HepG2 (cell line): ENCODE results near the gene NFKBIZ. TPM values are rescaled to one million over a fixed set of nuclear protein-coding genes. Genes with fewer than 3 reads are reported as not detected.

ENCODE experiments used
- ATAC-seq: fragments of 200-7000 bp; cut with Tn5 transposase; 3 replicates; pipeline ENCODE4 v1.9.1; 2020; ENCODE audit warnings: mild to moderate bottlenecking, moderate library complexity
- BruUV-seq: library from RNA; stranded (reverse); fragments of 400-500 nt; replicated peaks from 2 replicates; lab custom pipeline; 2021; lab: Mats Ljungman, UMichigan
- CTCF ChIA-PET: fragments of 300-600 bp; formaldehyde crosslinking; extraction: SDS; loops from one replicate; lab custom pipeline; 2021; ENCODE audit warnings: low total read pairs, inconsistent platforms, low intra/inter-chr PET ratio; lab: Yijun Ruan, JAX
- POLR2A ChIA-PET: fragments of 350-600 bp; sonication (Branson Sonifier 250); formaldehyde crosslinking; loops from one replicate; lab custom pipeline; 2020; ENCODE audit warnings: antibody characterized with exemption, inconsistent platforms; lab: Yijun Ruan, JAX
- DNase-seq: peaks from one replicate; pipeline ENCODE4 v3.0.0-alpha.2; 2015; ENCODE audit warnings: low spot score
- FAIRE-seq: peaks from 3 replicates; lab custom pipeline; 2011; peaks lifted over from hg19 to GRCh38; lab: Jason Lieb, UNC
- H2AFZ ChIP-seq: one replicate; pipeline ENCODE4 v1.6.1; 2011; ENCODE audit warnings: low read length, inconsistent platforms
- H3K27ac ChIP-seq: fragments of 300-600 bp; 3 replicates; pipeline ENCODE4 v1.8.0; 2011; ENCODE audit warnings: mixed run types, mild to moderate bottlenecking, mixed read lengths, low read length, inconsistent platforms; ENCODE audit not compliant: insufficient read depth; ENCODE audit errors: extremely low read length
- H3K27me3 ChIP-seq, 2 experiments: fragments of 200-600 bp in 1 of 2; 2 replicates in 1 of 2; 3 replicates in 1 of 2; pipeline versions ENCODE4 v1.6.0 to v1.8.0; 2011; ENCODE audit warnings: low read length in 2 of 2, mild to moderate bottlenecking in 2 of 2, moderate library complexity in 2 of 2, inconsistent platforms in 1 of 2; ENCODE audit not compliant: insufficient read depth in 2 of 2, control insufficient read depth in 1 of 2
- H3K36me3 ChIP-seq, 2 experiments: fragments of 200-600 bp in 1 of 2; replicated peaks in 1 of 2; 2 replicates in 1 of 2; 3 replicates in 1 of 2; pipeline versions ENCODE4 v1.5.1 to v1.8.0; 2011; ENCODE audit warnings: low read length in 2 of 2, inconsistent platforms in 1 of 2; ENCODE audit not compliant: insufficient read depth in 2 of 2, control insufficient read depth in 1 of 2
- H3K4me1 ChIP-seq: 2 replicates; pipeline ENCODE4 v1.5.1; 2012; ENCODE audit warnings: low read length, inconsistent platforms; ENCODE audit not compliant: insufficient read depth
- H3K4me2 ChIP-seq: 2 replicates; pipeline ENCODE4 v1.6.0; 2011; ENCODE audit warnings: low read depth, low read length, inconsistent platforms
- H3K4me3 ChIP-seq, 3 experiments: fragments of 200-600 bp in 1 of 3; sonication (generic), shearing (Covaris generic) in 1 of 3; replicated peaks in 1 of 3; 2 replicates each; pipeline ENCODE4 v1.5.1; 2011 to 2016; ENCODE audit warnings: low read length in 3 of 3, inconsistent platforms in 2 of 3, low read depth in 2 of 3, mild to moderate bottlenecking in 2 of 3, control low read depth in 1 of 3, mixed read lengths in 1 of 3; ENCODE audit not compliant: insufficient read depth in 1 of 3
- H3K79me2 ChIP-seq: one replicate; pipeline ENCODE4 v1.6.1; 2011; ENCODE audit warnings: low read length, inconsistent platforms; ENCODE audit not compliant: insufficient read depth
- H3K9ac ChIP-seq: 2 replicates; pipeline ENCODE4 v1.6.0; 2011; ENCODE audit warnings: mild to moderate bottlenecking, low read depth, low read length, inconsistent platforms; ENCODE audit not compliant: insufficient read depth
- H3K9me3 ChIP-seq: 2 replicates; pipeline ENCODE4 v1.5.1; 2012; ENCODE audit warnings: mild to moderate bottlenecking, low read length
- H4K20me1 ChIP-seq: 2 replicates; pipeline ENCODE4 v1.6.0; 2011; ENCODE audit warnings: inconsistent platforms, mild to moderate bottlenecking, low read length, moderate library complexity; ENCODE audit not compliant: insufficient read depth
- BHLHE40 ChIP-seq: IDR thresholded peaks from 2 replicates; pipeline ENCODE4 v1.6.1; 2011; ENCODE audit warnings: low read length, improper control_type of control experiment
- CTCF ChIP-seq: sonication (generic); formaldehyde crosslinking; IDR thresholded peaks from 2 replicates; pipeline ENCODE4 v1.5.0; 2020; ENCODE audit warnings: mild to moderate bottlenecking, missing genetic modification reagents, moderate library complexity
- MLXIP ChIP-seq: sonication (generic); formaldehyde crosslinking; IDR thresholded peaks from 2 replicates; pipeline ENCODE4 v1.9.0; 2021; ENCODE audit warnings: missing genetic modification reagents, borderline replicate concordance
- PHF5A ChIP-seq: IDR thresholded peaks from one replicate; pipeline ENCODE4 v1.6.1; 2018; ENCODE audit warnings: low read depth, missing genetic modification reagents; ENCODE audit not compliant: unreplicated experiment
- POLR2AphosphoS2 ChIP-seq: IDR thresholded peaks from 2 replicates; pipeline ENCODE4 v1.6.1; 2011; ENCODE audit warnings: low read depth, low read length, improper control_type of control experiment
- RAD21 ChIP-seq: fragments of 450-650 bp; formaldehyde crosslinking; IDR thresholded peaks from 2 replicates; pipeline ENCODE4 v1.5.0; 2020; ENCODE audit warnings: mild to moderate bottlenecking
- SMC3 ChIP-seq: IDR thresholded peaks from 2 replicates; pipeline ENCODE4 v1.6.1; 2011; ENCODE audit warnings: low read length, improper control_type of control experiment
- STAG1 ChIP-seq: sonication (generic); formaldehyde crosslinking; IDR thresholded peaks from 2 replicates; pipeline ENCODE4 v1.4.0; 2020; ENCODE audit warnings: missing genetic modification reagents
- ZBTB7A ChIP-seq: sonication (generic); formaldehyde crosslinking; IDR thresholded peaks from 2 replicates; pipeline ENCODE4 v1.8.0; 2022; ENCODE audit warnings: mild to moderate bottlenecking, missing genetic modification reagents
- ZNF567 ChIP-seq: sonication (generic); formaldehyde crosslinking; IDR thresholded peaks from 2 replicates; pipeline ENCODE4 v1.8.1; 2023; ENCODE audit warnings: mild to moderate bottlenecking, missing genetic modification reagents, borderline replicate concordance
- WGBS: methylation state at CpG from one replicate; pipeline ENCODE4 v1.1.6; 2017; ENCODE audit warnings: low lambda C conversion rate; 5-methylcytosine and 5-hydroxymethylcytosine counted together
- in situ Hi-C: cut with HindIII; loops from 2 replicates; pipeline ENCODE4 v1.10.0; 2017; ENCODE audit warnings: low pct_unique_long_range_greater_than_20kb; ENCODE audit not compliant: extremely low pct_ligation_motif_present
- intact Hi-C: fragments of 100-400 bp; cut with micrococcal nuclease; formaldehyde crosslinking; loops from one replicate; pipeline ENCODE4 v1.10.0; 2022; ENCODE audit not compliant: unreplicated experiment
- polyA plus RNA-seq, 8 experiments: library from polyadenylated mRNA; depleted of rRNA in 3 of 8; stranded (reverse) in 7 of 8; unstranded in 1 of 8; fragments of >200 nt; fragmentation: Illumina TruSeq in 4 of 8; extraction: Trizol in 4 of 8; gene quantifications; 2 replicates each; pipeline versions ENCODE4 v1.2.1 to v1.2.3, GENCODE V29; 2011 to 2016; ENCODE audit warnings: low read depth in 4 of 8, missing spikeins in 1 of 8, mixed read lengths in 1 of 8; ENCODE audit not compliant: insufficient read depth in 1 of 8
- total RNA-seq, 5 experiments: library from RNA; depleted of rRNA; stranded (reverse); fragments of >200 nt; fragmentation: Illumina TruSeq; extraction: Trizol; gene quantifications; 2 replicates each; pipeline ENCODE4 v1.2.3, GENCODE V29; 2016; ENCODE audit warnings: low read depth in 1 of 5
- TF ChIP-seq, protein P1 (sequence below): sonication (generic); formaldehyde crosslinking; IDR thresholded peaks from 2 replicates; pipeline ENCODE4 v1.5.0; 2020; ENCODE audit warnings: mild to moderate bottlenecking, missing genetic modification reagents
- TF ChIP-seq, protein P2 (sequence below): sonication (generic); formaldehyde crosslinking; IDR thresholded peaks from 2 replicates; pipeline ENCODE4 v1.4.0; 2020; ENCODE audit warnings: mild to moderate bottlenecking, missing genetic modification reagents

Gene NFKBIZ
- total and polyA plus RNA-seq, 2 of the 13 experiments (the other 11 are each of a cell fraction or from before 2014, with no cell fraction given), result 25.9 to 60.6 TPM

- TF ChIP-seq MLXIP (CRISPR knock-in tag) (no peak), ZBTB7A (CRISPR knock-in tag) (no peak), PHF5A (CRISPR knock-in tag) (no peak), POLR2AphosphoS2 (no peak), ZNF567 (CRISPR knock-in tag) (no peak)
- TF ChIP-seq, protein P1, sequence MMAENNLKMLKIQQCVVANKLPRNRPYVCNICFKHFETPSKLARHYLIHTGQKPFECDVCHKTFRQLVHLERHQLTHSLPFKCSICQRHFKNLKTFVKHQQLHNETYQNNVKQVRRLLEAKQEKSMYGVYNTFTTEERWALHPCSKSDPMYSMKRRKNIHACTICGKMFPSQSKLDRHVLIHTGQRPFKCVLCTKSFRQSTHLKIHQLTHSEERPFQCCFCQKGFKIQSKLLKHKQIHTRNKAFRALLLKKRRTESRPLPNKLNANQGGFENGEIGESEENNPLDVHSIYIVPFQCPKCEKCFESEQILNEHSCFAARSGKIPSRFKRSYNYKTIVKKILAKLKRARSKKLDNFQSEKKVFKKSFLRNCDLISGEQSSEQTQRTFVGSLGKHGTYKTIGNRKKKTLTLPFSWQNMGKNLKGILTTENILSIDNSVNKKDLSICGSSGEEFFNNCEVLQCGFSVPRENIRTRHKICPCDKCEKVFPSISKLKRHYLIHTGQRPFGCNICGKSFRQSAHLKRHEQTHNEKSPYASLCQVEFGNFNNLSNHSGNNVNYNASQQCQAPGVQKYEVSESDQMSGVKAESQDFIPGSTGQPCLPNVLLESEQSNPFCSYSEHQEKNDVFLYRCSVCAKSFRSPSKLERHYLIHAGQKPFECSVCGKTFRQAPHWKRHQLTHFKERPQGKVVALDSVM (CRISPR knock-in tag), result no peak
- TF ChIP-seq, all 625 proteins: peak for 0
Measured at GRCh38 chr3:101812895-101813294, 36.4 kb upstream of the NFKBIZ start (continued).

DNA sequence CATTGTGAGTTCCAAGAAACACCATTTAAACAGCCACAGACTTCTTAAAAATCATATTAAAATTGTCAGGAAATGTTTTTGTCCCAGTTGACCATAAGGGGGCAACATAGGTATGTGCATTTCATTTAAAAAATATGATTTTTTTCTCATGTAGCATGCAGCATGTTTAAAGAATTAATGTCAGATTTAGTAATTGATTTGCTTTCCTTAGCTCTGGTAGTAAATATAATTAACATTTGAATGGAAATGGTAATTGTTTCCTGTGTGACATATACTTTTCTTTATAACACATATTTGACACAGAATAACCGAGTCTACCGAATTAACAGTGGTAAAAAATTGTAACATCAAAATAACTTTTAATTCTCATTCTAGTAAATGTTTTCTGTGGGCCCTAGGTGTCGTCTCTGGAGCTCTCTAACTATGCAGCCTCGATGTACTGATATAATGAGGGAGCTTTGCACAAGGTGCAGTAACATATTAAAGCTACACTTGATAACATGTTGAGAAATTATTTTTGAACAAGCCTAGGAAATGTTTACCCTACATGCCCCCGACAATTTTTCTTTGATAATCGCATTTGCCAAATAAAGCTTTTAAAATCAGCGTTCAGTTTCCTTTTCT lies 35.4 kb upstream of the NFKBIZ start:
- WGBS, result 66% methylated on average over 7 of the region's 7 CpGs
- H3K9me3 ChIP-seq, result no peaks in the 10 kb centered on the region
- H3K27me3 ChIP-seq, result no peaks in the 10 kb centered on the region
- H2AFZ ChIP-seq, result no peak overlapping the region
- POLR2A ChIA-PET, result interaction anchor here (0.8 to 1.5 kb wide), 3 partner anchors 35 to 50 kb away, joined by 3 to 6 read pairs (median 4); partner anchors contain the start of gene NFKBIZ
- no peak overlapping the region for H3K4me3 ChIP-seq
- no peak overlapping the region for H3K27ac ChIP-seq
- H3K9ac ChIP-seq, result no peak overlapping the region
- FAIRE-seq (no peak), ATAC-seq (no peak), DNase-seq (peak; percentile 22)
- no peak overlapping the region for H3K4me2 ChIP-seq
- TF ChIP-seq SMC3 (peak; percentile 57), CTCF (CRISPR knock-in tag) (peak; percentile 59), RAD21 (CRISPR knock-in tag) (peak; percentile 41; the same call in 1 of the 2 replicates), STAG1 (CRISPR knock-in tag) (peak; percentile 82), BHLHE40 (no peak)
- TF ChIP-seq, protein P2, sequence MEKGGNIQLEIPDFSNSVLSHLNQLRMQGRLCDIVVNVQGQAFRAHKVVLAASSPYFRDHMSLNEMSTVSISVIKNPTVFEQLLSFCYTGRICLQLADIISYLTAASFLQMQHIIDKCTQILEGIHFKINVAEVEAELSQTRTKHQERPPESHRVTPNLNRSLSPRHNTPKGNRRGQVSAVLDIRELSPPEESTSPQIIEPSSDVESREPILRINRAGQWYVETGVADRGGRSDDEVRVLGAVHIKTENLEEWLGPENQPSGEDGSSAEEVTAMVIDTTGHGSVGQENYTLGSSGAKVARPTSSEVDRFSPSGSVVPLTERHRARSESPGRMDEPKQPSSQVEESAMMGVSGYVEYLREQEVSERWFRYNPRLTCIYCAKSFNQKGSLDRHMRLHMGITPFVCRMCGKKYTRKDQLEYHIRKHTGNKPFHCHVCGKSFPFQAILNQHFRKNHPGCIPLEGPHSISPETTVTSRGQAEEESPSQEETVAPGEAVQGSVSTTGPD (CRISPR knock-in tag), result no peak
- H3K36me3 ChIP-seq, result no peaks in the 10 kb centered on the region
- in situ Hi-C loops (no loop called here), intact Hi-C loops (loop anchor here (1.0 to 5.0 kb wide), 3 partner anchors 33 to 411 kb away; partner anchors contain the start of gene NFKBIZ)
- no TSS peak for BruUV-seq
- peaks cover 25% of the 10 kb centered on the region for H3K4me1 ChIP-seq
- H4K20me1 ChIP-seq, result no peaks in the 10 kb centered on the region
- CTCF ChIA-PET, result interaction anchor here (1.1 to 3.2 kb wide), 2 partner anchors 410 to 415 kb away, joined by 4 to 24 read pairs; no protein-coding TSS in a partner anchor
- H3K79me2 ChIP-seq, result no peaks in the 10 kb centered on the region
